Stomach (tissue), 9 donors: ENCODE data around the gene PARVB. TPM values are rescaled to one million over a fixed set of nuclear protein-coding genes. Genes with fewer than 3 reads are reported as not detected.

Experiments
- DNase-seq, 2 donors: peaks; one replicate each; pipeline versions ENCODE4 v3.0.0 to v3.0.0-alpha.2; 2013 to 2019
- H3K27ac ChIP-seq, 5 donors: fragments of 200-600 bp in 4 of 5; sonication (generic) in 4 of 5; one replicate each; pipeline ENCODE4 v1.5.1; 2013 to 2019; ENCODE audit warnings: mild to moderate bottlenecking in 1 of 5, moderate library complexity in 1 of 5
- H3K27me3 ChIP-seq, 3 donors: fragments of 200-600 bp; sonication (generic); one replicate each; pipeline ENCODE4 v1.5.1; 2017 to 2019; ENCODE audit warnings: mixed run types in 1 of 3
- H3K36me3 ChIP-seq, 4 donors: fragments of 200-600 bp; sonication (generic); 1 replicate in 3 of 4; 2 replicates in 1 of 4; pipeline ENCODE4 v1.5.1; 2016 to 2019
- H3K4me1 ChIP-seq, 4 donors: fragments of 200-600 bp; sonication (generic); one replicate each; pipeline ENCODE4 v1.5.1; 2016 to 2019
- H3K4me3 ChIP-seq, 4 donors: fragments of 200-600 bp; sonication (generic) in 3 of 4; one replicate each; pipeline ENCODE4 v1.5.1; 2016 to 2019; ENCODE audit warnings: mild to moderate bottlenecking in 1 of 4
- H3K9me3 ChIP-seq, 4 donors: fragments of 200-600 bp; sonication (generic); one replicate each; pipeline ENCODE4 v1.5.1; 2016 to 2019
- CTCF ChIP-seq, 7 experiments: fragments of 450-650 bp in 4 of 7; fragments of 200-600 bp in 3 of 7; sonication (generic) in 3 of 7; IDR thresholded peaks; one replicate each; pipeline ENCODE4 v1.5.1; 2016 to 2019; ENCODE audit warnings: antibody characterized with exemption in 7 of 7, control low read depth in 2 of 7, mild to moderate bottlenecking in 1 of 7
- EP300 ChIP-seq: sonication (generic); formaldehyde crosslinking; IDR thresholded peaks from one replicate; pipeline ENCODE4 v1.6.1; 2017; ENCODE audit warnings: antibody characterized with exemption
- POLR2A ChIP-seq, 4 donors: fragments of 450-650 bp; IDR thresholded peaks; one replicate each; pipeline ENCODE4 v1.6.1; 2016; ENCODE audit warnings: antibody characterized with exemption in 4 of 4, control low read depth in 2 of 4, mild to moderate bottlenecking in 1 of 4, moderate library complexity in 1 of 4
- POLR2AphosphoS5 ChIP-seq, 3 donors: sonication (generic); formaldehyde crosslinking; IDR thresholded peaks; one replicate each; pipeline ENCODE4 v1.6.1; 2016; ENCODE audit warnings: antibody characterized with exemption in 3 of 3
- WGBS, 5 donors: extraction: QIAGEN DNeasy Blood & Tissue Kit in 3 of 5; methylation state at CpG; one replicate each; pipeline versions ENCODE4 v1.1.5 to v1.1.7; 2013 to 2018; 5-methylcytosine and 5-hydroxymethylcytosine counted together
- intact Hi-C: fragments of 100-400 bp; cut with DNase I; formaldehyde crosslinking; loops from one replicate; pipeline ENCODE4 v1.15.1; 2023; ENCODE audit warnings: low total_unique reads
- polyA plus RNA-seq, 3 donors: library from polyadenylated mRNA; stranded (reverse); fragments of 200-250 nt; gene quantifications; one replicate each; pipeline ENCODE4 v1.2.3, GENCODE V29; 2013
- total RNA-seq, 5 donors: library from RNA; depleted of rRNA; stranded (reverse); fragments of >200 nt; gene quantifications; one replicate each; pipeline versions ENCODE4 v1.1.0 to v1.2.3, GENCODE V29; 2014 to 2016
- donor health status: healthy with polysubstance abuse.
- donor health status: Bipolar disorder and iron deficiency.
- donor health status: healthy.

Gene PARVB
- total and polyA plus RNA-seq, 8 donors: 2.9 to 143 (median 19.1) TPM

DNA sequence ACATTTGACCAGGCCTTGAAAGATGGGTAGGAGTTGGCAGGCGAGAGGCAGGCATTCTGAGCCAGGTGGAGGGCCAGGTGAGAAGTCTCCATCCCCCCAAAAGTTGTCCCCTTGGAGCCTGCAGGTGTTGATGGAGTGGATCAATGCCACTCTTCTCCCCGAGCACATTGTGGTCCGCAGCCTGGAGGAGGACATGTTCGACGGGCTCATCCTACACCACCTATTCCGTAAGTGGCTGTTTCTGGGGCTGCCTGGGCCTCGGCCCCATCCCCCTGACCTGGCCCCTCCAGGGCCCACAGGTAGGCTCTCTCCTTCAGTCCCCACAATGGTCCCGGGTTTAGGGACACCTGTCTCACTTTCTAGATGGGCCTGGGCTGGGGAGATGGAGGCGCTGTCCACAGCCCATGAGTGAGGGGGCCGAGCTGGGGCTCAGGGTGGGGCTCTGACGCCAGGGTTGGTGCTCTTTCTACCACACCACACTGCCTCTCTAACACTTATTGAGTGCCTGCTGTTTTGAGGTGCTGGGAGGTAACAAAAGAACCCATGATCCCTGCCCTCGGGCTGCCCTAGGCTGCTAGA is 163.6 kb downstream of the PARVB start:
- Histone ChIP-seq H3K36me3 (peaks cover 0 to 8% (median 4%) of the 10 kb centered on the region in 4 donors), H3K9me3 (no peaks in the 10 kb centered on the region), H3K27ac (no peak overlapping the region), H3K4me1 (no peaks in the 10 kb centered on the region), H3K27me3 (peaks cover 0 to 13% (median 0%) of the 10 kb centered on the region in 3 donors), H3K4me3 (no peak overlapping the region)
- WGBS, 5 donors: 87 to 96% (median 92%) methylated on average over 9 to 12 of the region's 12 CpGs
- intact Hi-C loops: no loop called here
- DNase-seq: no peak
- TF ChIP-seq EP300: no peak
- no peak for TF ChIP-seq CTCF (IDR thresholded peaks at IDR 0.05)
- no peak for TF ChIP-seq POLR2A (IDR thresholded peaks at IDR 0.05)
- no peak for TF ChIP-seq POLR2AphosphoS5 (IDR thresholded peaks at IDR 0.05)

- no peak for TF ChIP-seq POLR2A (IDR thresholded peaks at IDR 0.05)
- TF ChIP-seq POLR2AphosphoS5 (IDR thresholded peaks at IDR 0.05): no peak
- TF ChIP-seq CTCF (IDR thresholded peaks at IDR 0.05): no peak
- no peak for TF ChIP-seq EP300
- Histone ChIP-seq H3K36me3 (peaks cover 0 to 8% (median 4%) of the 10 kb centered on the region in 4 donors), H3K4me1 (no peaks in the 10 kb centered on the region), H3K27me3 (peaks cover 0 to 7% (median 0%) of the 10 kb centered on the region in 3 donors), H3K9me3 (no peaks in the 10 kb centered on the region), H3K27ac (no peak overlapping the region), H3K4me3 (no peak overlapping the region)
- intact Hi-C loops: no loop called here
- 88 to 98% (median 93%) methylated on average over 8 of the region's 8 CpGs for WGBS, 5 donors
- no peak for DNase-seq
These were observed 164.2 kb downstream of the PARVB start for GRCh38 chr22:44188316-44188715.

DNA sequence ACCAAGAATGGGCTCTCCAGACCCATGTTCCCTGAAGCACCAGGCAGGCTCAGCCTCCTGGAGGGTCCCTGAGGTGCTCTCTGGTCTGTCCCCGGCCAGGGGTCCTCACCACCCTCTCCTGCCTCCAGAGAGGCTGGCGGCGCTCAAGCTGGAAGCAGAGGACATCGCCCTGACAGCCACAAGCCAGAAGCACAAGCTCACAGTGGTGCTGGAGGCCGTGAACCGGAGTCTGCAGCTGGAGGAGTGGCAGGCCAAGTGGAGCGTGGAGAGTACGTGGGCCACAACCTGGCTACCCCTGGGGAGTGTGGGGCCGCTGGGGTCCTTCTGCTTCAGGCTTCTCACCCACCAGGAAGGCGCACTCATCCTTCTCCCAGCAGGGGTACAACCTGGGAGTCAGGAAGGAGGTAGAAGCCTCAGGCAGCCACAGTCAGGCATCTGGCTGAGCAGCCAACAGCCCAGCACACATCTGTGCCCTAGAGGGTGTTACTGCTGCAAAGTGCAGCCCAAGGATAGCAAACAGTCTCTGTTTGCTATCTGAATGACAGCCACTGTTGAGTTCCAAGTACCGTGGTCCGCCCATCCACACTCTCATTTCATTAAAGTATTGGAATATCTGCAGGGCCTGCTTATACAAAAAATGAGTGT is 165.0 kb downstream of the PARVB start:
- DNase-seq: no peak
- TF ChIP-seq CTCF (IDR thresholded peaks at IDR 0.05) (no peak), POLR2AphosphoS5 (IDR thresholded peaks at IDR 0.05) (no peak), POLR2A (IDR thresholded peaks at IDR 0.05) (no peak), EP300 (no peak)
- no peak overlapping the region for H3K27ac ChIP-seq
- no peaks in the 10 kb centered on the region for H3K27me3 ChIP-seq
- H3K4me3 ChIP-seq: no peak overlapping the region
- H3K9me3 ChIP-seq: no peaks in the 10 kb centered on the region
- no peaks in the 10 kb centered on the region for H3K4me1 ChIP-seq
- peaks cover 0 to 8% (median 4%) of the 10 kb centered on the region in 4 donors for H3K36me3 ChIP-seq
- WGBS, 5 donors: 89 to 93% (median 91%) methylated on average over 5 to 12 of the region's 12 CpGs
- intact Hi-C loops: no loop called here

DNA sequence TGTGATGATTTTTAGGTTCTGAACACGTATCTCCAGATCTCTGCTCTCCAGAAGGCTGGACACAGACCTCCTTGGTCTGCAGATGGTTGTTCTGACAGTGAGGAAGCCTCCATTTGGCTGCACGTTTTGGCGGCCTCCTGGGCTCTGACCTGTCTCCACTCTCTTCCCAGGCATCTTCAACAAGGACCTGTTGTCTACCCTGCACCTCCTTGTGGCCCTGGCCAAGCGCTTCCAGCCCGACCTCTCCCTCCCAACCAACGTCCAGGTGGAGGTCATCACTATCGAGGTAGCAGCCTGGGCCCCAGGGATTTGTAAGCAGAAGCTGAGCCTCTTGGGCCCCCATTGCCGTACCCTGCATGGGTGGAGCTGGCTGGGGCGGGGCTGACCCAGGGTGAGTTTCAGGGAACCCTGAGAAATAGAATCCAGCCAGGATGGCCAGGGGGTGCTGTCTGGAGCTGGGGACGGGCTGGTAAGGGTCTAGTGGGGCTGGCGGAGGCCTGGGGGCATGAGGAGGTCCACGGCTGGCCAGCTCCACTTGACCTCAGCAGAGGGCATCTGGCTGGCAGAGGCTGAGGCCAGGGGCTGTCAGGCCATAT is 166.4 kb downstream of the PARVB start:
- no peak for DNase-seq
- Histone ChIP-seq H3K27me3 (peaks cover 0 to 7% (median 0%) of the 10 kb centered on the region in 3 donors), H3K4me1 (no peaks in the 10 kb centered on the region), H3K9me3 (no peaks in the 10 kb centered on the region), H3K4me3 (no peak overlapping the region), H3K36me3 (peaks cover 0 to 8% (median 4%) of the 10 kb centered on the region in 4 donors), H3K27ac (no peak overlapping the region)
- 57 to 80% (median 72%) methylated on average over 11 to 12 of the region's 12 CpGs for WGBS, 5 donors
- intact Hi-C loops: no loop called here
- no peak for TF ChIP-seq POLR2AphosphoS5 (IDR thresholded peaks at IDR 0.05)
